Activated CD4-positive, alpha-beta memory T cell treated with anti-CD3 and anti-CD28 coated beads for 36 hours (primary cell): ENCODE measurements around the gene CSGALNACT2. TPM values are rescaled to one million over a fixed set of nuclear protein-coding genes. Genes with fewer than 3 reads are reported as not detected.

Experiments used
- CTCF ChIA-PET: fragments of 350-600 bp; sonication (Branson Sonifier 250); formaldehyde crosslinking; loops from one replicate; lab custom pipeline; 2021; ENCODE audit warnings: antibody characterized with exemption, inconsistent platforms; lab: Charles Lee
- POLR2A ChIA-PET: fragments of 350-600 bp; sonication (Branson Sonifier 250); formaldehyde crosslinking; loops from one replicate; lab custom pipeline; 2021; ENCODE audit warnings: antibody characterized with exemption; lab: Charles Lee
- DNase-seq: peaks from one replicate; pipeline ENCODE4 v3.0.0-alpha.2; 2020
- H3K27ac Mint-ChIP-seq: one replicate; pipeline ENCODE4 v1.8.0; 2021; ENCODE audit warnings: mixed read lengths
- H3K27me3 Mint-ChIP-seq: one replicate; pipeline ENCODE4 v1.8.0; 2021; ENCODE audit warnings: mixed read lengths
- H3K36me3 Mint-ChIP-seq: one replicate; pipeline ENCODE4 v1.8.0; 2021; ENCODE audit warnings: mixed read lengths
- H3K4me1 Mint-ChIP-seq: one replicate; pipeline ENCODE4 v1.8.0; 2021; ENCODE audit warnings: low read depth, mixed read lengths
- H3K4me3 Mint-ChIP-seq: one replicate; pipeline ENCODE4 v1.8.0; 2021; ENCODE audit warnings: mild to moderate bottlenecking, mixed read lengths
- H3K9me3 Mint-ChIP-seq: one replicate; pipeline ENCODE4 v1.8.0; 2021; ENCODE audit warnings: mixed read lengths
- intact Hi-C: fragments of 100-400 bp; cut with micrococcal nuclease; formaldehyde crosslinking; loops from one replicate; pipeline ENCODE4 v1.15.1; 2023
- total RNA-seq, 2 experiments: library from RNA; stranded (reverse); gene quantifications; one replicate each; pipeline ENCODE4 v1.2.3, GENCODE V29; 2021

CSGALNACT2 gene
- total RNA-seq, 2 experiments from 2014 or later, result 30.2 to 32.3 TPM

GRCh38 chr10:43114088-43114742 lies 24.0 kb upstream of the CSGALNACT2 start:
- intact Hi-C loops, result no loop called here
- Mint-ChIP-seq H3K27ac (no peak overlapping the region), H3K36me3 (no peaks in the 10 kb centered on the region), H3K4me3 (no peak overlapping the region), H3K9me3 (no peaks in the 10 kb centered on the region), H3K27me3 (no peaks in the 10 kb centered on the region), H3K4me1 (no peaks in the 10 kb centered on the region)
- CTCF ChIA-PET, result interaction anchor here (1.1 kb wide), 1 partner anchor 35 kb away, joined by 3 read pairs; no protein-coding TSS in a partner anchor
- POLR2A ChIA-PET, result no interaction called here
- DNase-seq, result no peak

GRCh38 chr10:43114743-43115611 lies 23.3 kb upstream of the CSGALNACT2 start:
- CTCF ChIA-PET, result interaction anchor here (1.1 kb wide), 1 partner anchor 35 kb away, joined by 3 read pairs; no protein-coding TSS in a partner anchor
- Mint-ChIP-seq H3K27ac (no peak overlapping the region), H3K4me1 (no peaks in the 10 kb centered on the region), H3K27me3 (no peaks in the 10 kb centered on the region), H3K4me3 (no peak overlapping the region), H3K9me3 (no peaks in the 10 kb centered on the region), H3K36me3 (no peaks in the 10 kb centered on the region)
- intact Hi-C loops, result no loop called here
- DNase-seq, result no peak
- POLR2A ChIA-PET, result no interaction called here

GRCh38 chr10:43115881-43116595 lies 22.2 kb upstream of the CSGALNACT2 start:
- intact Hi-C loops, result no loop called here
- H3K4me1 Mint-ChIP-seq, result peaks cover 11% of the 10 kb centered on the region
- POLR2A ChIA-PET, result no interaction called here
- no peaks in the 10 kb centered on the region for H3K36me3 Mint-ChIP-seq
- no peak overlapping the region for H3K4me3 Mint-ChIP-seq
- no peaks in the 10 kb centered on the region for H3K27me3 Mint-ChIP-seq
- H3K27ac Mint-ChIP-seq, result no peak overlapping the region
- no peak for DNase-seq
- CTCF ChIA-PET, result no interaction called here
- H3K9me3 Mint-ChIP-seq, result no peaks in the 10 kb centered on the region

- Mint-ChIP-seq H3K4me3 (no peak overlapping the region), H3K4me1 (peaks cover 16% of the 10 kb centered on the region), H3K36me3 (no peaks in the 10 kb centered on the region), H3K27ac (no peak overlapping the region), H3K27me3 (no peaks in the 10 kb centered on the region), H3K9me3 (no peaks in the 10 kb centered on the region)
- POLR2A ChIA-PET, result no interaction called here
- no peak for DNase-seq
- intact Hi-C loops, result no loop called here
- CTCF ChIA-PET, result no interaction called here
Observed at GRCh38 chr10:43116596-43116995, 21.6 kb upstream of the CSGALNACT2 start.

GRCh38 chr10:43117031-43117776 lies 21.0 kb upstream of the CSGALNACT2 start:
- DNase-seq, result no peak
- POLR2A ChIA-PET, result no interaction called here
- CTCF ChIA-PET, result no interaction called here
- peaks cover 21% of the 10 kb centered on the region for H3K4me1 Mint-ChIP-seq
- H3K9me3 Mint-ChIP-seq, result no peaks in the 10 kb centered on the region
- intact Hi-C loops, result no loop called here
- H3K4me3 Mint-ChIP-seq, result no peak overlapping the region
- no peaks in the 10 kb centered on the region for H3K36me3 Mint-ChIP-seq
- H3K27me3 Mint-ChIP-seq, result no peaks in the 10 kb centered on the region
- H3K27ac Mint-ChIP-seq, result no peak overlapping the region

- no peaks in the 10 kb centered on the region for H3K36me3 Mint-ChIP-seq
- no peak for DNase-seq
- intact Hi-C loops, result no loop called here
- ChIA-PET CTCF (no interaction called here), POLR2A (no interaction called here)
- H3K27me3 Mint-ChIP-seq, result no peaks in the 10 kb centered on the region
- no peak overlapping the region for H3K4me3 Mint-ChIP-seq
- H3K9me3 Mint-ChIP-seq, result no peaks in the 10 kb centered on the region
- H3K4me1 Mint-ChIP-seq, result peaks cover 21% of the 10 kb centered on the region
- no peak overlapping the region for H3K27ac Mint-ChIP-seq
Observed at GRCh38 chr10:43117777-43118583, 20.3 kb upstream of the CSGALNACT2 start.

GRCh38 chr10:43118631-43119415 lies 19.4 kb upstream of the CSGALNACT2 start:
- H3K4me1 Mint-ChIP-seq, result peaks cover 21% of the 10 kb centered on the region
- no peak overlapping the region for H3K4me3 Mint-ChIP-seq
- intact Hi-C loops, result no loop called here
- CTCF ChIA-PET, result no interaction called here
- H3K36me3 Mint-ChIP-seq, result no peaks in the 10 kb centered on the region
- H3K27me3 Mint-ChIP-seq, result no peaks in the 10 kb centered on the region
- H3K27ac Mint-ChIP-seq, result peak overlapping the region; percentile 42
- POLR2A ChIA-PET, result interaction anchor here (4.5 kb wide), 1 partner anchor 20 kb away, joined by 58 read pairs; the partner anchor contains the start of gene CSGALNACT2
- no peaks in the 10 kb centered on the region for H3K9me3 Mint-ChIP-seq
- no peak for DNase-seq

- Mint-ChIP-seq H3K9me3 (no peaks in the 10 kb centered on the region), H3K4me3 (no peak overlapping the region), H3K4me1 (peaks cover 21% of the 10 kb centered on the region), H3K27ac (no peak overlapping the region), H3K27me3 (no peaks in the 10 kb centered on the region), H3K36me3 (no peaks in the 10 kb centered on the region)
- CTCF ChIA-PET, result interaction anchor here (1.2 to 3.0 kb wide), 3 partner anchors 10 to 85 kb away, joined by 3 to 15 read pairs (median 4); partner anchors contain the start of gene CSGALNACT2
- DNase-seq, result no peak
- intact Hi-C loops, result loop anchor here (10.0 kb wide), 2 partner anchors 455 to 485 kb away; partner anchors contain the start of genes ZNF239 and ZNF33B
- POLR2A ChIA-PET, result interaction anchor here (1.6 to 4.5 kb wide), 2 partner anchors 19 to 41 kb away, joined by 5 to 58 read pairs; partner anchors contain the start of gene CSGALNACT2
Observed at GRCh38 chr10:43119416-43120115, 18.7 kb upstream of the CSGALNACT2 start.

- H3K4me1 Mint-ChIP-seq, result peaks cover 21% of the 10 kb centered on the region
- H3K27me3 Mint-ChIP-seq, result no peaks in the 10 kb centered on the region
- no peaks in the 10 kb centered on the region for H3K36me3 Mint-ChIP-seq
- DNase-seq, result no peak
- ChIA-PET CTCF (interaction anchor here (0.6 to 3.0 kb wide), 6 partner anchors 9 to 84 kb away, joined by 3 to 15 read pairs (median 4); partner anchors contain the start of gene CSGALNACT2), POLR2A (interaction anchor here (0.6 to 4.5 kb wide), 5 partner anchors 9 to 320 kb away, joined by 3 to 58 read pairs (median 5); partner anchors contain the start of gene CSGALNACT2)
- H3K4me3 Mint-ChIP-seq, result no peak overlapping the region
- H3K9me3 Mint-ChIP-seq, result no peaks in the 10 kb centered on the region
- intact Hi-C loops, result loop anchor here (10.0 kb wide), 2 partner anchors 454 to 486 kb away; partner anchors contain the start of genes ZNF239 and ZNF33B
- H3K27ac Mint-ChIP-seq, result peak overlapping the region; percentile 75
Observed at GRCh38 chr10:43120116-43120928, 17.9 kb upstream of the CSGALNACT2 start.
